HG02840 (cell line): ENCODE measurements around the gene VDAC1.
"Not testable (repeated sequence)": the region's sequence is repeated elsewhere in the genome, so short reads cannot be mapped to it uniquely, and the experiment has no call there.

ENCODE experiments used
- ATAC-seq: cut with Tn5 transposase; IDR thresholded peaks from one replicate; pipeline ENCODE4 v1.9.1; 2021; ENCODE audit warnings: mild to moderate bottlenecking, moderate library complexity, moderate number of reproducible peaks; ENCODE audit not compliant: unreplicated experiment, low FRiP score

The VDAC1 gene

GRCh38 chr5:133944263-133945185 lies 60.3 kb downstream of the VDAC1 start:
- ATAC-seq = no peak

GRCh38 chr5:133943475-133943817 lies 61.3 kb downstream of the VDAC1 start:
- no peak for ATAC-seq

DNA sequence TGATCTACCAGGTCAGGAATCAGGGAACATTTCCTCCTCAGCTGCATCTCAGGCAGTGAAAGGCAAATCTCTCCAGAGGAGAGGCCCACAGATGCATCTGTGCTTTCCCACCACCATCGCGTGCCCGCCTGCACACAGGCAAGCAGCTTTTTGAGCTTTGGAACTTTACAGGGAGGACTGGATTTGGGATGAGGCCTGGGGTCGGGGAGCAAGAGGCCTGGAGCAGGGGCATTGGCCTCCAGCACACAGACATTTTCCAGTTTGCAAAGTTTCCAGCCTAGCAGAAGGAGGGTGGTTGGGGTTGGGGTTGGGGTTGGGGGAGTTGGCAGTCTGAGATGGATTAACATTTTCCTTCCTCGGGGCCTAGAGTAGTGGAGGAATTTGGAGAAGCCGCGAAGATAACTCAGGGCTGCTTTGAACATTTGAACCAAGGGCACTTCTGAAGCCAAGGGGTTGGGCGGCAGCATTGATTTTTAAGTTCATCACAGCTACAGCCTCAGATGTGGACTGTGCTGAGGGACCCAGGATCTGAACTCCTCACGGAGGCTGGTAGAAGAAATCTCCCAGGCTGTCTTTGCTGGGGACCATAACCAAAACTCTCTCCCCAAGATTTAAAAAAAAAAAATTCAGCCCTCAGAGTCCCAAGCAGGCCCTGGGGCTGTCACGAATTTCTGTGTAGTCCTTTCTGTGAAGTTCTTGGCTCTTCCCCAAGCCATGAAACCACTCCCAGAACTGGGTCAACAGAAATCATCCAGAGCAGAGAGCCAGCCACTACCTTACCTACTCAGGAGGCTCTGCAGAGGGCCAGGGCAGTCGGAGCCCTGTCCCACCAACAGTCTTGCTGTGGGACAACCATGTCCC lies 61.9 kb downstream of the VDAC1 start:
- ATAC-seq = no peak

GRCh38 chr5:133941456-133942196 lies 63.1 kb downstream of the VDAC1 start:
- ATAC-seq = no peak

- no peak for ATAC-seq
Observed at GRCh38 chr5:133939668-133940067, 65.1 kb downstream of the VDAC1 start.

DNA sequence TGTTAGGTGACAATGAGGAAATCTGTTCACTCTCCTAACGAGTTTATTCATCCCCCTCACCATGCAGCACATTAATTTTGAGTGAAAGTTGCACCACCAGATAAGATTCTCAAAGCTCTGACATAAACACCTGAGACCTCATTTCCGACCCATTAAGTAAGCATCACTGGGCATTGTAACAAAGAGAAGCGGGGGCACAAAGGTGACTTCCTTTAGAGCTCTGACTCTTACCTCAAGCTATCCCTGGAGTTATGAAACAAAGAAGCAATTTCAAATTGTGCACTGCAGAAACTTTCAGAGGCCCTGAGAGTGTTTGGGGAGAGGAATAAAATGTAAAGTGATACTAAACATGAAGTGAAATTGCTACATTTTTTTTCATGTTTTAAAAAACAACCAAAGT lies 65.8 kb downstream of the VDAC1 start:
- ATAC-seq = no peak

DNA sequence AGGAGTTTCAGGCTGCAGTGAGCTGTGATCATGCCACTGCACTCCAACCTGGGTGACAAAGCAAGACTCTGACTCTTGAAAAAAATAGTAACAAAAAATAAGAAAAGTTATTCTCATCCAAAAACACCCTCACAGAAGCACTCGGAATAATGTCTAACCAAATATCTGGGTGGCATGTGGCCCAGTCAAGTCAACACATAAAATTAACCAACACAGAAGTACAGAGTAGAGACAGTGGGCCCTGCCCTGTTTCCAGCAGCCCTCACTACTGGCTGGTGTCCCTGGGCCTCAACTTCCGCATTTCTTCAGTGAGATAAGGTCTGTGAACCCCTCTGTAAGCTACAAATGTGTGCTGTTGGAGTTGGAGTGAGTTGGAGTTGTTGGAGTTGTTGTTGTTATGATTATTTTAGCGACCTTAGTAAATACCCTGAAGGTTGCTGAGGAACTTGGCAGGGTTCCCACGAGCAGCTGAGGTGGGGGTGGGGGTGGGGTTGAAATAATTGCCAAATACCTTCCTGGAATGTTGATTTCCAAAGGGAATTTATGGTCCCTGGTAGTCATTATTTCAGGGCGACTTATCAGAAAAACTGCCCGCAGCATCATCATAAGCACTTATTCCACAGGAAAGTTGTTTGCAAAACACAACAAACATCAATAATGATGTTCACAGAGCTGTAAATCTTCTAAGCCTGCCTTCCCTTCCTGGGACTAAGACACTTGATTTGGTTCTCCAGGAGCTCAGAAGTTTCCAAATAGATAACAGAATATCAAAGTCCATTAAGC lies 66.5 kb downstream of the VDAC1 start:
- ATAC-seq = no peak

- ATAC-seq = not testable (repeated sequence)
Observed at GRCh38 chr5:133937628-133938027, 67.1 kb downstream of the VDAC1 start.

DNA sequence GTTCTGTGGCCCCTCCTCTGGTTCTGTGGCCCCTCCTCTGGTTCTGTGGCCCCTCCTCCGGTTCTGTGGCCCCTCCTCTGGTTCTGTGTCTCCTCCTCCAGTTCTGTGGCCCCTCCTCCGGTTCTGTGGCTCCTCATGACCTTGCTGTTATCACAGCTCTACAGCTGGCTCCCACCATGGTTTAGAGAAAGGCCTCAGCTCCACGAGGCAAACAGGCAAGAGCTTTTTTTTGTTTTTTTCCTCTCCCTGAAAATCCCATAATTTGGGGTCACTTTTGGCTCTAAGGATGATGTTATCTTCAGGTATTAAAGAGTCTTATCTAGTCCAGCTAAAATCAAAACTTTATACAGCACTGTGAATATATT lies 68.1 kb downstream of the VDAC1 start:
- ATAC-seq = no peak

DNA sequence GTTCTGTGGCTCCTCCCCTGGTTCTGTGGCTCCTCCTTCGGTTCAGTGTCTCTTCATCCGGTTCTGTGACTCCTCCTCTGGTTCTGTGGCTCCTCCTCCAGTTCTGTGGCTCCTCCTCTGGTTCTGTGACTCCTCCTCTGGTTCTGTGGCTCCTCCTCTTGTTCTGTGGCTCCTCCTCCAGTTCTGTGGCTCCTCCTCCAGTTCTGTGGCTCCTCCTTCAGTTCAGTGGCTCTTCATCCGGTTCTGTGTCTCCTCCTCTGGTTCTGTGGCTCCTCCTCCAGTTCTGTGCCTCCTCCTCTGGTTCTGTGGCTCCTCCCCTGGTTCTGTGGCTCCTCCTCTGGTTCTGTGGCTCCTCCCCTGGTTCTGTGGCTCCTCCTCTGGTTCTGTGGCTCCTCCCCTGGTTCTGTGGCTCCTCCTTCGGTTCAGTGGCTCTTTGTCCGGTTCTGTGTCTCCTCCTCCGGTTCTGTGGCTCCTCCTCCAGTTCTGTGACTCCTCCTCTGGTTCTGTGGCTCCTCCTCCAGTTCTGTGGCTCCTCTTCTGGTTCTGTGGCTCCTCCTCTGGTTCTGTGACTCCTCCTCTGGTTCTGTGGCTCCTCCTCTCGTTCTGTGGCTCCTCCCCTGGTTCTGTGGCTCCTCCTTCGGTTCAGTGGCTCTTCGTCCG lies 68.7 kb downstream of the VDAC1 start:
- not testable (repeated sequence) for ATAC-seq

- no peak for ATAC-seq
Observed at GRCh38 chr5:133935667-133935940, 69.2 kb downstream of the VDAC1 start.

DNA sequence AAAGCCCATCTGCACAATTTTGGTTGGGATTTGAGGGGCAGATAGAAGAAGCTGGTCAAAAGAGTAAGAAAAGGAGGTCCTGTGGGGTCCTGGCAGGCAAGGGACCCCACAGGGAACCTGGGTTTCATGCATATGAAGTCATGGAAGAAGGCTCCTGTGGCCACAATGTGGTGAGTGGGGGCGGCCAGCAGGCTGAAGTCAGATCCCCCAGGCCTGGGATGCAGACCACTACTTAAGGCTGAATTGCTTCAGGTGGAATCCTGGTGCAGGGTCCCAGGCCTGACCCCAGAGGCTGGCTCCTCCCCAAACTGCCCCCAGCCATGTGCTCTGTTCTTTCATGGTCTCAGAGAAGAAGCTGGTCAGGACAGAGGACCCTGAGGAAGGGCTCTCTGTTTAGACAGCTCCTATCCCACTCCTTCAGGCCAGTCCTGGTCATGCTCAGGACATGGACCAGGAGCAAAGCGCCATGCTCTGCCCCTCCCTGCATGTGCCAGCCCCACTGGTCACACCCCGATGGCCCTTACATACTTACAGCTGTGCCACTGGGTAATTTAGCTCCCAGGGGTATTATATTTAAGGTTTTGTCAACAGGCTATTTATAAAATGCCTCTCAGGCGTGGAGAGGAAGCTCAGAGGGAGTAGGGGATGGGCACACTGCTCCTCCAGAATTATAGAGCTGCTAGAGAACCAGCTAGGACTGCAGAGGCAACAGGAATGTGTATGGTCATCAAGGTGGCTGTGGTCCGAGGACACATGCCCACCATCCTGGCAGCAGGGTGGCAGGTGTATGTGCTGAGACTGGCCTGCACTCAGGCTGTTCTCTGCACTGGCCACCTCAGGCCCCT lies 69.7 kb downstream of the VDAC1 start:
- ATAC-seq = no peak

- ATAC-seq = no peak
Observed at GRCh38 chr5:133934311-133934710, 70.5 kb downstream of the VDAC1 start.

DNA sequence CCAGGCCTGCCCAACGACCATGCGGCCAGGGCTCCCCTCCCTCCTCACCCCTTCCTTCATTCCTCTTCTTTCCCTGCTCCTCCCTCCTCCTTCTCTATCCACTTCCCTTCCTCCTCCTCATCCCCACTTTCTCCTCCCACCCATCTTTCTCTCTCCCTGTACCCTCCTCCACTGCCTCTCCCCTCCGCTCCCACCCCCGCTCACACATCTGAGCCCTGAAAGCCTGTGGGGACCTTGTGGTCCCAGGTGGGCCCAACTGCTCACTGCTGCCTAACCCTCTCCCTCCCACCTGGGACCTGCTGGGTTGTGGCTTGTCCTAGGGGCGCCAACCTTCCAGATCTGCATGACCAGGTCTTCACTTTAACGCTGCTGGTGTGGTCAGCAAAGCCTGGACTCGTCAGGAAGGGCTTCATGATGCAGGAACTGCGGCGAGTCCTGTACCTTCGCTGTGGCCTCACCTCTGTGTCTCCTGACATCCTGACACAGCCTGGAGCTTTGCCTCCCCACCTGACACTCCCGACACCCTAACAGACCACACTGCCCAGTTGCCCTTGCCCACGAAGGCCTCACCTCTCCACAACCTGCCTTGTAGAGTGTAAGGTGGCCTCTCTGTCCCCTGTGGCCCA lies 71.0 kb downstream of the VDAC1 start:
- ATAC-seq = no peak

GRCh38 chr5:133933169-133933509 lies 71.6 kb downstream of the VDAC1 start:
- no peak for ATAC-seq

DNA sequence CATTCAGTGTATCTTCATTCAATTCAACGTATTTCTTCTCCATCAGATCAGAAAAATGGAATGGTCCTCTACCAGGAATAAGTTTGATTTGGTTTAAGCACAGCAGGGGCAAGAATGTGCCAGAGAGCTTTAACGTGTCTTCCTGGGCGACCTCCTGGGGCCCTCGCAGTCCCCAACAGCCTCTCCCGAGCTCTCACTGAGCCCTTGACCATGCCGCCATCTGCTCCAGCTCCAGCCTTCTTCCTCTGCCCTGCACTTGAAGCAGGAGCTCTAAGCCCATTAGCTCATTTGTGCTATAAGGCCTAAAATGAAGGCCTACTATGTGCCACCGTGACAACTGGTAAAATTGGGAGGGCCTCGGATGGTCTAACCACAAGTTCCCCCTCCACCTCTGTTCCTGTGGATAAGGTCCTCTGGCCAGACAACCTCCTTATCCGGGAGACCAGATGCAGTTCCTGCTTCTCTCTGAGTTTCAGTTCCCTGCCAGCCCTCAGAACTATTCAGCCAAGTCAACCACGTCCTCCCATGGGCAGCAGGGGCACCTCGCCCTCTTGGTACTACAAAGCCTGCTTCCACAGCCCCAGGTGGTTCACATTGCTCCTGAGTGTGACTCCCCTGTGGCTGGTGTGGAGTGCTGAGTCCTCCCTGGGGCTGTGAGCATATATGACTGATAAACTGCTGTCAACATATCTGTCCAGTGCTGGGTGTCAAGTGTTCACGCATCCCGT lies 72.2 kb downstream of the VDAC1 start:
- no peak for ATAC-seq

GRCh38 chr5:133931546-133931945 lies 73.2 kb downstream of the VDAC1 start:
- ATAC-seq = no peak

GRCh38 chr5:133930813-133931090 lies 74.0 kb downstream of the VDAC1 start:
- no peak for ATAC-seq
